OCI-LY7 (cell line): ENCODE measurements around the gene EIF3K. TPM values are rescaled to one million over a fixed set of nuclear protein-coding genes. Genes with fewer than 3 reads are reported as not detected.

Source experiments
- BruUV-seq: library from RNA; stranded (reverse); fragments of 400-500 nt; replicated peaks from 2 replicates; lab custom pipeline; 2021; lab: Mats Ljungman, UMichigan
- CTCF ChIA-PET: fragments of 300-600 bp; sonication (Branson Sonifier 250); formaldehyde crosslinking; loops from one replicate; lab custom pipeline; 2022; ENCODE audit warnings: antibody characterized with exemption; ENCODE audit not compliant: unreplicated experiment; lab: Charles Lee
- POLR2A ChIA-PET: fragments of 300-600 bp; sonication (Branson Sonifier 250); formaldehyde crosslinking; loops from one replicate; lab custom pipeline; 2022; ENCODE audit warnings: antibody characterized with exemption; lab: Charles Lee
- DNase-seq: peaks from one replicate; pipeline ENCODE4 v3.0.0-alpha.2; 2015; ENCODE audit warnings: low spot score
- H2AFZ ChIP-seq: fragments of 200-600 bp; sonication (generic), shearing (Covaris generic); 2 replicates; pipeline ENCODE4 v1.6.1; 2014; ENCODE audit warnings: mild to moderate bottlenecking, antibody characterized with exemption, low read length, moderate library complexity
- H3K27ac ChIP-seq: fragments of 200-600 bp; sonication (generic); 2 replicates; pipeline ENCODE4 v1.5.1; 2014; ENCODE audit warnings: mixed run types, low read depth, mild to moderate bottlenecking, moderate library complexity, low read length, inconsistent platforms; ENCODE audit not compliant: poor library complexity, severe bottlenecking
- H3K36me3 ChIP-seq: fragments of 200-600 bp; sonication (generic); 2 replicates; pipeline ENCODE4 v1.6.1; 2014; ENCODE audit warnings: mild to moderate bottlenecking, antibody characterized with exemption, low read length, moderate library complexity, mixed read lengths; ENCODE audit not compliant: insufficient read depth
- H3K4me1 ChIP-seq: fragments of 200-600 bp; sonication (generic); 2 replicates; pipeline ENCODE4 v1.5.1; 2014; ENCODE audit warnings: mild to moderate bottlenecking, low read length; ENCODE audit not compliant: insufficient read depth, poor library complexity, severe bottlenecking
- H3K4me2 ChIP-seq: fragments of 200-600 bp; sonication (generic); 2 replicates; pipeline ENCODE4 v1.6.1; 2014; ENCODE audit warnings: mild to moderate bottlenecking, low read length
- H3K4me3 ChIP-seq: fragments of 200-600 bp; sonication (generic); 2 replicates; pipeline ENCODE4 v1.5.1; 2014; ENCODE audit warnings: mild to moderate bottlenecking, low read depth, low read length; ENCODE audit not compliant: poor library complexity, severe bottlenecking
- H3K79me2 ChIP-seq: fragments of 200-600 bp; sonication (generic); 2 replicates; pipeline ENCODE4 v1.6.1; 2016; ENCODE audit warnings: low read depth, mild to moderate bottlenecking, low read length, moderate library complexity, mixed read lengths; ENCODE audit not compliant: insufficient read depth
- H3K9me2 ChIP-seq: fragments of 200-600 bp; sonication (generic); 2 replicates; pipeline ENCODE4 v1.6.1; 2016; ENCODE audit warnings: mild to moderate bottlenecking, low read length, mixed read lengths; ENCODE audit not compliant: insufficient read depth
- H3K9me3 ChIP-seq: fragments of 200-600 bp; sonication (generic); 2 replicates; pipeline ENCODE4 v1.6.1; 2014; ENCODE audit warnings: mild to moderate bottlenecking, mixed run types, low read length, mixed read lengths
- H4K20me1 ChIP-seq: fragments of 200-600 bp; sonication (generic); 2 replicates; pipeline ENCODE4 v1.6.1; 2014; ENCODE audit warnings: mild to moderate bottlenecking, antibody characterized with exemption, low read length, moderate library complexity, mixed read lengths; ENCODE audit not compliant: insufficient read depth
- EZH2phosphoT487 ChIP-seq: fragments of 200-600 bp; sonication (generic); IDR thresholded peaks from 2 replicates; pipeline ENCODE4 v1.6.1; 2018; ENCODE audit warnings: low read depth, borderline replicate concordance, mild to moderate bottlenecking, mixed run types, antibody characterized with exemption, low read length, moderate library complexity, mixed read lengths
- intact Hi-C: fragments of 100-400 bp; cut with micrococcal nuclease; formaldehyde crosslinking; loops from one replicate; pipeline ENCODE4 v1.10.0; 2022; ENCODE audit not compliant: unreplicated experiment
- total RNA-seq, 2 experiments: library from RNA; depleted of rRNA in 1 of 2; stranded (reverse); fragments of >200 nt in 1 of 2; shearing (Covaris generic) in 1 of 2; gene quantifications; 2 replicates each; pipeline ENCODE4 v1.2.3, GENCODE V29; 2014 to 2022
- TF ChIP-seq, protein P1 (sequence below): fragments of 200-600 bp; sonication (generic); conservative IDR thresholded peaks from 2 replicates; pipeline ENCODE4 v1.5.1; 2014; ENCODE audit warnings: mild to moderate bottlenecking, antibody characterized with exemption, low read length, moderate library complexity, mixed read lengths

The EIF3K gene
- total RNA-seq, 2 experiments from 2014 or later = 321 to 364 TPM

DNA sequence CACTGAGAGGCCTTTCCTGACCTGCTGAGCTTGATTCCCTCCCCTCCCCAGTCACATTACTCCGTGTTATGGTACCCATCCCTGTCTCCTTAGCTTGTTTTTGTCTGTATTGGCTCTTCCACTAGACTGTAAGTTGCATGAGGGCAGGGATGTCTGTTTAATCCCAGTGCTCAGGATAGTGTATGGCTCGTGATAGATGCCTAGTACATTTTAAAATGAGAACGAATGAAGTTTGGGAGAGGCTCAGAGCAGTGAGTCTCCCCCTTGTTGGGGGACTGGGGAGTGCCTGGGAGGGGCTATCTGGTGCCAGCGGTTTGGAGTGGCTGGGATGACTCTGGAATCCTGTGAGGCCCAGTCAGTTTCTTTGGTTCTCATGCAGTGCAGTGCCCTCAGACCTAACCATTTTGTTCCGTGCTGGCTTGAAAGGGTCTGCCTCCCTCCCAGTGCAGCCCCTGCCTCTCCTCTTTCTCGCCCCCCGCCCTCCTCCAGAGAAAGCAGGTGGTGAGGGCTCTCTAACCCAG is 63.9 kb downstream of the EIF3K start:
- Histone ChIP-seq H3K4me3 (no peak overlapping the region), H3K79me2 (peaks cover 28% of the 10 kb centered on the region; the same call in 1 of the 2 replicates), H3K4me2 (no peak overlapping the region), H3K4me1 (peaks cover 10% of the 10 kb centered on the region), H4K20me1 (no peaks in the 10 kb centered on the region), H2AFZ (no peak overlapping the region), H3K36me3 (peaks cover 9% of the 10 kb centered on the region), H3K9me2 (no peaks in the 10 kb centered on the region), H3K27ac (no peak overlapping the region), H3K9me3 (no peaks in the 10 kb centered on the region)
- BruUV-seq = no TSS peak
- CTCF ChIA-PET = no interaction called here
- intact Hi-C loops = no loop called here
- no peak for TF ChIP-seq EZH2phosphoT487
- TF ChIP-seq, protein P1, sequence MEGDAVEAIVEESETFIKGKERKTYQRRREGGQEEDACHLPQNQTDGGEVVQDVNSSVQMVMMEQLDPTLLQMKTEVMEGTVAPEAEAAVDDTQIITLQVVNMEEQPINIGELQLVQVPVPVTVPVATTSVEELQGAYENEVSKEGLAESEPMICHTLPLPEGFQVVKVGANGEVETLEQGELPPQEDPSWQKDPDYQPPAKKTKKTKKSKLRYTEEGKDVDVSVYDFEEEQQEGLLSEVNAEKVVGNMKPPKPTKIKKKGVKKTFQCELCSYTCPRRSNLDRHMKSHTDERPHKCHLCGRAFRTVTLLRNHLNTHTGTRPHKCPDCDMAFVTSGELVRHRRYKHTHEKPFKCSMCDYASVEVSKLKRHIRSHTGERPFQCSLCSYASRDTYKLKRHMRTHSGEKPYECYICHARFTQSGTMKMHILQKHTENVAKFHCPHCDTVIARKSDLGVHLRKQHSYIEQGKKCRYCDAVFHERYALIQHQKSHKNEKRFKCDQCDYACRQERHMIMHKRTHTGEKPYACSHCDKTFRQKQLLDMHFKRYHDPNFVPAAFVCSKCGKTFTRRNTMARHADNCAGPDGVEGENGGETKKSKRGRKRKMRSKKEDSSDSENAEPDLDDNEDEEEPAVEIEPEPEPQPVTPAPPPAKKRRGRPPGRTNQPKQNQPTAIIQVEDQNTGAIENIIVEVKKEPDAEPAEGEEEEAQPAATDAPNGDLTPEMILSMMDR = no peak
- no peak for DNase-seq
- POLR2A ChIA-PET = no interaction called here

DNA sequence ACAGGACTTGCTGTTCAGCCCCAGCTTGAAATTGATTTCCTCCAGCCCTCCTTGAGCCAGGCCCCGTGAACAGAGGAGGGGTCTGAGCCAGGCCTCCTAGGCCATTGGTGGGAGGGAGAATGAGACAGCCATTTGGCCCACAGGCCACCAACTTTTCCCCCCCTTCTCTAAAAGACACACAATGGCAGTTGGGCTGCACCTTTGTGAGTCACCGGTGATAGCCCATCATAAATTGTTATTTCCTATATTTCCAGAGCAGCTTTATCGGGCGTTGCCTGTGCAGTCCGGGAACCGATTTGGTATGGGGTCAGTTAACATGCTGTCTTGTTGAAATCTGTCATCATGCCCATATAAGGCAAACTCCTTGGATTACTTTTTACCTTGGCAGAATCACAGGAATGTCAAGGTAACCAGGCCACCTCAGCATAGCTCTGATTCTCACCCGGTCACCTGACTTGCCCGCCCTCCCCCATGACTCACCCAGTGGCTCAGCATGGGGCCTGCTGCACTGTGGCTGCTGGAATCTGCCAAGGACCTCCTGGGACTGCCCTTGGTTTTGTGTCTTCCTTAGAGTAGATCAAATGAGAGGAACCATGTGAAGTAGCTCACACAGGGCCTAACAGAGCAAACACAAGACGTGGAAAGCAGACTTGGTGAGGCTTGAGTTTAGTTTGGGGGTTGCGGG is 64.5 kb downstream of the EIF3K start:
- Histone ChIP-seq H2AFZ (no peak overlapping the region), H3K27ac (no peak overlapping the region), H3K4me3 (no peak overlapping the region), H4K20me1 (0 out of 2 replicates have a peak, but pooled peaks cover 1% of the 10 kb centered on the region), H3K4me1 (peaks cover 12% of the 10 kb centered on the region), H3K4me2 (no peak overlapping the region), H3K9me3 (no peaks in the 10 kb centered on the region), H3K79me2 (peaks cover 30% of the 10 kb centered on the region; the same call in 1 of the 2 replicates), H3K36me3 (peaks cover 9% of the 10 kb centered on the region), H3K9me2 (no peaks in the 10 kb centered on the region)
- POLR2A ChIA-PET = no interaction called here
- no peak for TF ChIP-seq EZH2phosphoT487
- TF ChIP-seq, protein P1 = no peak
- CTCF ChIA-PET = no interaction called here
- BruUV-seq = no TSS peak
- intact Hi-C loops = no loop called here
- DNase-seq = no peak
